G401 (cell line): ENCODE data around the gene CLEC3B. TPM values are rescaled to one million over a fixed set of nuclear protein-coding genes. Genes with fewer than 3 reads are reported as not detected.
"Not testable (repeated sequence)": the region's sequence is repeated elsewhere in the genome, so short reads cannot be mapped to it uniquely, and the experiment has no call there.

Experiments
- DNase-seq: peaks from one replicate; pipeline ENCODE4 v3.0.0-alpha.2; 2015; ENCODE audit warnings: low spot score
- in situ Hi-C: cut with HindIII; loops from 2 replicates; pipeline ENCODE4 v1.10.0; 2016; ENCODE audit warnings: low sequenced_read_pairs, mixed read lengths
- total RNA-seq: library from RNA; depleted of rRNA; stranded (reverse); fragments of >200 nt; shearing (Covaris generic); gene quantifications from 2 replicates; pipeline ENCODE4 v1.2.3, GENCODE V29; 2014

CLEC3B gene
- total RNA-seq, 1 experiment from 2014 or later, result not detected

GRCh38 chr3:45031531-45031930, 5.4 kb downstream of the CLEC3B start:
- in situ Hi-C loops, result no loop called here
- DNase-seq, result no peak

- DNase-seq, result no peak
- in situ Hi-C loops, result no loop called here
Observed at GRCh38 chr3:45032113-45032512, 6.0 kb downstream of the CLEC3B start.

GRCh38 chr3:45033791-45034190, 7.7 kb downstream of the CLEC3B start:
- no peak for DNase-seq
- in situ Hi-C loops, result no loop called here

GRCh38 chr3:45034612-45035252, 8.6 kb downstream of the CLEC3B start:
- in situ Hi-C loops, result no loop called here
- no peak for DNase-seq

- DNase-seq, result peak; percentile 53
- in situ Hi-C loops, result no loop called here
Observed at GRCh38 chr3:45035441-45036301, 9.6 kb downstream of the CLEC3B start.

GRCh38 chr3:45037720-45038455, 11.8 kb downstream of the CLEC3B start:
- DNase-seq, result peak; percentile 94
- in situ Hi-C loops, result no loop called here

- in situ Hi-C loops, result no loop called here
- no peak for DNase-seq
Observed at GRCh38 chr3:45041666-45042065, 15.6 kb downstream of the CLEC3B start.

GRCh38 chr3:45042162-45042561, 16.1 kb downstream of the CLEC3B start:
- in situ Hi-C loops, result no loop called here
- DNase-seq, result no peak

GRCh38 chr3:45043728-45044299, 17.7 kb downstream of the CLEC3B start:
- no peak for DNase-seq
- in situ Hi-C loops, result no loop called here

- in situ Hi-C loops, result no loop called here
Observed at GRCh38 chr3:45048244-45048643, 22.1 kb downstream of the CLEC3B start.

GRCh38 chr3:45049807-45050206, 23.7 kb downstream of the CLEC3B start:
- no peak for DNase-seq
- in situ Hi-C loops, result no loop called here

More at GRCh38 chr3:45048244-45048643, 22.1 kb downstream of the CLEC3B start:
- DNase-seq, result no peak

GRCh38 chr3:45051685-45052084, 25.6 kb downstream of the CLEC3B start:
- DNase-seq, result no peak
- in situ Hi-C loops, result no loop called here

- DNase-seq, in situ Hi-C loops: not testable (repeated sequence)
Observed at GRCh38 chr3:45053805-45054195, 27.7 kb downstream of the CLEC3B start.

GRCh38 chr3:45054196-45054857, 28.2 kb downstream of the CLEC3B start:
- DNase-seq, result no peak
- in situ Hi-C loops, result no loop called here

- no peak for DNase-seq
Observed at GRCh38 chr3:45055032-45055410, 28.9 kb downstream of the CLEC3B start.

GRCh38 chr3:45055411-45056143, 29.5 kb downstream of the CLEC3B start:
- in situ Hi-C loops, result no loop called here
- DNase-seq, result no peak

More at GRCh38 chr3:45055032-45055410, 28.9 kb downstream of the CLEC3B start:
- in situ Hi-C loops, result no loop called here

- DNase-seq, result no peak
- in situ Hi-C loops, result no loop called here
Observed at GRCh38 chr3:45056608-45057301, 30.7 kb downstream of the CLEC3B start.

- in situ Hi-C loops, result no loop called here
- no peak for DNase-seq
Observed at GRCh38 chr3:45057557-45057956, 31.5 kb downstream of the CLEC3B start.
